ENCODE measurements around the gene HMGN4. TPM values are rescaled to one million over a fixed set of nuclear protein-coding genes. Genes with fewer than 3 reads are reported as not detected.
A peak's percentile ranks its signal among the peaks of the same experiment; 100 is the strongest.

HMGN4 gene
- total and polyA plus RNA-seq, 9 of the 15 experiments (the other 6 are each of a cell fraction or from before 2014, with no cell fraction given), result 35.4 to 134 (median 94.1) TPM

DNA sequence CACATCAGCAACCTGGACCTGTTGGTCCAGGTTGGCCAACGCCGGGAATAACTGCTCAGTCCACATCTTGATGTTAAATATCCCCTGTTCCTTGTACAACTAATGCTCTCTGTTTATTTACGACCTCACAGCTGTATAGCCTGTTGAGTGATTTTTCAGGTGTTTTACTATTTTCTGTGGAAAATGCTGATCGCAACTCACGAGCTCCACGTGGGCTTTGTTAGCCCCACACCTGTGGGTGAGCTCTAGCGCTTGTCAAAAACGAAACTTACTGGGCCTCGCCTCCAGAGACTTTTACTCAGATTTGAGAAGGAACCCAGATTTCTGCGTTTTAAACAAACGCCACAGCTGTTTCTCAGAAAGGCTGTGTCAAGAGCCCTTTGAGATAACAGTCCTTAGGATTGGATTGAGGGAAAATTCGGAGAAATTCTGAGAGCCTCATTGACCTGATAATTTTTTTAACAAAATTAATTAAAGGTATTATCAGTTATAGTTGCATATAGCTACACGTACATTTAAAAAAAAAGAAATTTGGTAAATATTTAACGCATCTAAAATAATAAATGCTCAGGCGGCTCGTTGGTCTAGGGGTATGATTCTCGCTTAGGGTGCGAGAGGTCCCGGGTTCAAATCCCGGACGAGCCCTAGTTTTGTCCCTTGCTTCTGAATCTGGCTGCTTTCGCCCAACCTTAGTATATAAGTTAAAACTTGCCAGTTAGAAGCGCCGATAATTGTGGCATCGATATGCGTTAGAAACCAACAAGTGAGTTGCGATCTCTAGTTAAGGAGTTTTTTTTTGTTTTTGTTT is 16.7 kb downstream of the HMGN4 start (continued):
- TF ChIP-seq ARID4B (CRISPR knock-in tag; IDR thresholded peaks at IDR 0.05) (no peak), HDAC2 (IDR thresholded peaks at IDR 0.05) (peak; percentile 86), CHAMP1 (IDR thresholded peaks at IDR 0.05) (no peak), CBX5 (IDR thresholded peaks at IDR 0.05; ENCODE audit: borderline replicate concordance, low read depth) (no peak), ZFP91 (CRISPR knock-in tag; IDR thresholded peaks at IDR 0.05) (no peak), TBL1XR1 (IDR thresholded peaks at IDR 0.05; ENCODE audit: low read length in 2 of 2) (peak in 1 of 2 experiments; percentile 87; a peak in 3 of 4 replicates), BRF1 (IDR thresholded peaks at IDR 0.05; ENCODE audit: borderline replicate concordance, extremely low read depth, insufficient read length) (no peak), GTF2A2 (tag; IDR thresholded peaks at IDR 0.05) (no peak), CUX1 (CRISPR knock-in tag; IDR thresholded peaks at IDR 0.05) (peak; percentile 36; the same call in 1 of the 2 replicates)
- TF ChIP-seq, protein P1, sequence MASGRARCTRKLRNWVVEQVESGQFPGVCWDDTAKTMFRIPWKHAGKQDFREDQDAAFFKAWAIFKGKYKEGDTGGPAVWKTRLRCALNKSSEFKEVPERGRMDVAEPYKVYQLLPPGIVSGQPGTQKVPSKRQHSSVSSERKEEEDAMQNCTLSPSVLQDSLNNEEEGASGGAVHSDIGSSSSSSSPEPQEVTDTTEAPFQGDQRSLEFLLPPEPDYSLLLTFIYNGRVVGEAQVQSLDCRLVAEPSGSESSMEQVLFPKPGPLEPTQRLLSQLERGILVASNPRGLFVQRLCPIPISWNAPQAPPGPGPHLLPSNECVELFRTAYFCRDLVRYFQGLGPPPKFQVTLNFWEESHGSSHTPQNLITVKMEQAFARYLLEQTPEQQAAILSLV (tag; IDR thresholded peaks at IDR 0.05), result peak; percentile 50; the same call in 1 of the 2 replicates

Measured in K562 (cell line).